Measurements from ENCODE around the gene LGSN. TPM values are rescaled to one million over a fixed set of nuclear protein-coding genes. Genes with fewer than 3 reads are reported as not detected.

LGSN gene
- total and polyA plus RNA-seq, 2 of the 13 experiments (the other 11 are each of a cell fraction or from before 2014, with no cell fraction given): 0.13 to 0.63 TPM

- no peak for TF ChIP-seq TIGD3 (CRISPR knock-in tag; IDR thresholded peaks at IDR 0.05; ENCODE audit: borderline replicate concordance)
- TF ChIP-seq USF2 (IDR thresholded peaks at IDR 0.05; ENCODE audit: low read depth, low read length): no peak
- no peak for TF ChIP-seq USF2 (CRISPR knock-in tag; IDR thresholded peaks at IDR 0.05; ENCODE audit: borderline replicate concordance)
- no peak for TF ChIP-seq GABPA (IDR thresholded peaks at IDR 0.05; ENCODE audit: low read depth, low read length)
- no peak for TF ChIP-seq GABPA (CRISPR knock-in tag; IDR thresholded peaks at IDR 0.05; ENCODE audit: low read depth)
- no peak for TF ChIP-seq ARID3A (IDR thresholded peaks at IDR 0.05; ENCODE audit: low read depth, low read length)
- TF ChIP-seq ZNF557 (CRISPR knock-in tag; IDR thresholded peaks at IDR 0.05): no peak
- no peak for TF ChIP-seq ZNF790 (CRISPR knock-in tag; IDR thresholded peaks at IDR 0.05; ENCODE audit: borderline replicate concordance)
- no peak for TF ChIP-seq DRAP1 (CRISPR knock-in tag; IDR thresholded peaks at IDR 0.05)
- TF ChIP-seq NFRKB (IDR thresholded peaks at IDR 0.05): no peak
- no peak for TF ChIP-seq NFIC (IDR thresholded peaks at IDR 0.05; ENCODE audit: low read length)
- no peak for TF ChIP-seq ZBTB49 (CRISPR knock-in tag; IDR thresholded peaks at IDR 0.05; ENCODE audit: borderline replicate concordance)
- TF ChIP-seq ZNF30 (CRISPR knock-in tag; IDR thresholded peaks at IDR 0.05): no peak
Measured at GRCh38 chr6:63267046-63267445, 52.7 kb downstream of the LGSN start (continued).

Data from HepG2 (cell line).